Neutrophil (primary cell): ENCODE results near the gene ADGRA1.

Experiments used
- H3K27ac ChIP-seq: fragments of 200-600 bp; sonication (generic); 2 replicates; pipeline ENCODE4 v1.5.1; 2016; ENCODE audit warnings: mild to moderate bottlenecking, moderate library complexity
- H3K27me3 ChIP-seq: fragments of 200-600 bp; sonication (generic); 2 replicates; pipeline ENCODE4 v1.6.0; 2016; ENCODE audit warnings: mild to moderate bottlenecking
- H3K36me3 ChIP-seq: fragments of 200-600 bp; sonication (generic); 2 replicates; pipeline ENCODE4 v1.5.1; 2017
- H3K4me1 ChIP-seq, 2 experiments: fragments of 200-600 bp in 1 of 2; sonication (generic) in 1 of 2; 1 replicate in 1 of 2; 2 replicates in 1 of 2; pipeline versions ENCODE4 v1.5.1 to v1.6.1; 2013 to 2016; ENCODE audit warnings: low read depth in 1 of 2, low read length in 1 of 2, mild to moderate bottlenecking in 1 of 2, moderate library complexity in 1 of 2; ENCODE audit not compliant: control insufficient read depth in 1 of 2, insufficient read depth in 1 of 2
- H3K4me3 ChIP-seq, 2 experiments: fragments of 200-600 bp in 1 of 2; sonication (generic) in 1 of 2; 1 replicate in 1 of 2; 2 replicates in 1 of 2; pipeline ENCODE4 v1.5.1; 2013 to 2016; ENCODE audit warnings: low read depth in 1 of 2, low read length in 1 of 2, mild to moderate bottlenecking in 1 of 2, moderate library complexity in 1 of 2
- H3K9me3 ChIP-seq: fragments of 200-600 bp; sonication (generic); 2 replicates; pipeline ENCODE4 v1.5.1; 2016
- TF ChIP-seq, protein P1 (sequence below): fragments of 200-600 bp; sonication (generic); IDR thresholded peaks from 2 replicates; pipeline ENCODE4 v1.5.1; 2016; ENCODE audit warnings: antibody characterized with exemption

ADGRA1 gene

DNA sequence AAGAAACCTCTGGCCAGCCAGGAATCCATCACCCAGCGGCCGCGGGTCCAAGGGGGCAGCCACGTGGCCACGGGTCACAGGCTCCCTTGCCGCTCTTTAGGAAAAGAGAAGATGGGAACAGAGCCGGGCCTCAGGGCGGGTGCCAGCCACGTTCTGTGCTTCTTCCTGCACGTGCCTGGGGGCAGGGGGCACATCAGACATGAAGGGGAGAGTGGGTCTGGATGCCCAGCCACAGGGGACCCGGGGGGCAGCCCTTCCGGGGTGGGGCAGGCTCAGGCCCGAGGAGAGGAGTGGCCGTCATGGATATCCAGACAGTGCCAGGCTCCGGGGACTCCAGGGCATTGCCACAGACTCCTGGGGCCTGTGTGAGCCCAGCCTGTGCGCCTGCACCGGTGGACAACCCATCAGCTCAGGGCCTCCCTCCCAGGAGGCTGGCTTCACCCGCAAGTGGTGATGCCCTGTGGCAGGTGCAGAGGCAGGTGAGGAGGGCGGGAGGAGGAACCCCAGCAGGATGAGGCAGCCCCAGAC, 31.0 kb upstream of the ADGRA1 start:
- Histone ChIP-seq H3K36me3 (no peaks in the 10 kb centered on the region), H3K4me3 (no peak overlapping the region), H3K27ac (no peak overlapping the region), H3K27me3 (peaks cover 38% of the 10 kb centered on the region), H3K4me1 (peaks cover 3% of the 10 kb centered on the region in 2 experiments), H3K9me3 (no peaks in the 10 kb centered on the region)
- TF ChIP-seq, protein P1, sequence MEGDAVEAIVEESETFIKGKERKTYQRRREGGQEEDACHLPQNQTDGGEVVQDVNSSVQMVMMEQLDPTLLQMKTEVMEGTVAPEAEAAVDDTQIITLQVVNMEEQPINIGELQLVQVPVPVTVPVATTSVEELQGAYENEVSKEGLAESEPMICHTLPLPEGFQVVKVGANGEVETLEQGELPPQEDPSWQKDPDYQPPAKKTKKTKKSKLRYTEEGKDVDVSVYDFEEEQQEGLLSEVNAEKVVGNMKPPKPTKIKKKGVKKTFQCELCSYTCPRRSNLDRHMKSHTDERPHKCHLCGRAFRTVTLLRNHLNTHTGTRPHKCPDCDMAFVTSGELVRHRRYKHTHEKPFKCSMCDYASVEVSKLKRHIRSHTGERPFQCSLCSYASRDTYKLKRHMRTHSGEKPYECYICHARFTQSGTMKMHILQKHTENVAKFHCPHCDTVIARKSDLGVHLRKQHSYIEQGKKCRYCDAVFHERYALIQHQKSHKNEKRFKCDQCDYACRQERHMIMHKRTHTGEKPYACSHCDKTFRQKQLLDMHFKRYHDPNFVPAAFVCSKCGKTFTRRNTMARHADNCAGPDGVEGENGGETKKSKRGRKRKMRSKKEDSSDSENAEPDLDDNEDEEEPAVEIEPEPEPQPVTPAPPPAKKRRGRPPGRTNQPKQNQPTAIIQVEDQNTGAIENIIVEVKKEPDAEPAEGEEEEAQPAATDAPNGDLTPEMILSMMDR, result no peak

- no peaks in the 10 kb centered on the region for H3K9me3 ChIP-seq
- peaks cover 3% of the 10 kb centered on the region in 2 experiments for H3K4me1 ChIP-seq
- no peak overlapping the region for H3K4me3 ChIP-seq
- TF ChIP-seq, protein P1, result no peak
- peaks cover 34% of the 10 kb centered on the region for H3K27me3 ChIP-seq
- no peak overlapping the region for H3K27ac ChIP-seq
- H3K36me3 ChIP-seq, result no peaks in the 10 kb centered on the region
These were observed 29.2 kb upstream of the ADGRA1 start for GRCh38 chr10:133058331-133059092.

GRCh38 chr10:133059093-133059470, 28.6 kb upstream of the ADGRA1 start:
- Histone ChIP-seq H3K27me3 (peaks cover 34% of the 10 kb centered on the region), H3K4me3 (no peak overlapping the region), H3K27ac (no peak overlapping the region), H3K4me1 (peaks cover 3% of the 10 kb centered on the region in 2 experiments), H3K36me3 (no peaks in the 10 kb centered on the region), H3K9me3 (no peaks in the 10 kb centered on the region)
- TF ChIP-seq, protein P1, result no peak

DNA sequence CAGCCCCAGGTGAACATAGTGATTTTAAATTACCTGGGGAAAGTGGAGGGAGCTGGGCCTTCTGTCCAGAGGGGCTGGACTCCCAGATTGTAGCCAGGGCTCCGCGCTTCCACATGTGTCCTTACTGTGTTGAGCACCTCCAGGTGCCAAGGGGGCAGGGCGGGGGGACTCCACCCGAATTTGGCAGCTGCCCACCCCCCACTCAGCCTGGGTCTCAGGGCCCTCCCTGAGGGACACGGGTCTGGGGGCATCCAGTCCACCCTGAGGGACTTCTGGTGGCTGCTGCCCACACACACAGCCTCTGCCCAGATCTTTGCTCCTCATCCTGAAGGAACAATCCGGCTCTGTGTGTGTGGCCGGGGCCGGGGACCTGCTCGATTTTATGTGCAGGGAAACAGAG, 28.2 kb upstream of the ADGRA1 start:
- H3K9me3 ChIP-seq, result no peaks in the 10 kb centered on the region
- H3K4me1 ChIP-seq, result peaks cover 3% of the 10 kb centered on the region in 2 experiments
- H3K27me3 ChIP-seq, result peaks cover 32% of the 10 kb centered on the region
- TF ChIP-seq, protein P1, result no peak
- no peak overlapping the region for H3K27ac ChIP-seq
- no peak overlapping the region for H3K4me3 ChIP-seq
- H3K36me3 ChIP-seq, result no peaks in the 10 kb centered on the region

DNA sequence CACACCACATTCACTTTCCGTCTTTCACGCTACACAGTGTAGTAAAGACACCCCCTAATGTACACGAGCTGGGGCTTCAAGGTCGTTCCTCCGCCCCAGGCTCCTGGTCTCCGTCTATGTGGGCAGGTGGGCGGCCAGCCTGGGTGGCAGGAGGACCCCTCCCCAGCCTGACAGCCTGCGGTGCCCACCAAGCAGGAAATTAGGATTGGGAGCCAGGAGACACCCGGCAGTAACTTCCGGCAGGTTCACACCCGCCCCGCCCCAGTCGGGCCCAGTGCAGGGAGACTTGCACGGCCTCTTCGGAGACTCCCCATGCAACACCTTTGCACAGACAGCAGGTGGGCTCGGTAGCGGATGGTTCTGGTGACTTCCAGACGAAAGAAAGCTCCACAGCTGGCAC, 27.7 kb upstream of the ADGRA1 start:
- no peaks in the 10 kb centered on the region for H3K9me3 ChIP-seq
- TF ChIP-seq, protein P1, result no peak
- peaks cover 29% of the 10 kb centered on the region for H3K27me3 ChIP-seq
- no peak overlapping the region for H3K4me3 ChIP-seq
- no peaks in the 10 kb centered on the region for H3K36me3 ChIP-seq
- H3K27ac ChIP-seq, result no peak overlapping the region
- H3K4me1 ChIP-seq, result peaks cover 3% of the 10 kb centered on the region in 2 experiments
